ENCODE data around the gene CEP112.

DNA sequence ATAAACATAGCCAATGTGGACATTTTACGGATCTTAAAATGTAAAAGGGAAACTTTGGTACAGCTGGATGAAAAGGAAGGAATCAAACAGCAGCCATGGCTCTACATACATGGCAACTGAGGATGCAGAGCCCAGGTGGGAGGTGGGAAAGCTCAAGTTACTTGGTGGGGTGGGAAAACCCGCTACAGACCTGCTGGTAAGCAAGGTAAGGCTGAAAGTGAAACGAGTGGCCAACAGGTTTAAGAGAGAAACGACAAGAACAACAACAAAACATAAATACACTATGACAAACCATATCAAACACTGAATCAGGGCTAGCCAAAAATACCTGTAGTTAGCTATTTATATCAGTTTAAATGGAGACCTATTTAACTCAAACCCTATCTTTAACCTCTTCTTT, 185.3 kb downstream of the CEP112 start:
- no peak for TF ChIP-seq POU2F2 (IDR thresholded peaks at IDR 0.05; ENCODE audit: low read depth, low read length)
- TF ChIP-seq TAF1 (IDR thresholded peaks at IDR 0.05; ENCODE audit: low read depth, low read length) = no peak

Data from GM12891 (cell line).